ENCODE data around the gene GPR17. TPM values are rescaled to one million over a fixed set of nuclear protein-coding genes. Genes with fewer than 3 reads are reported as not detected.

GPR17 gene
- total and polyA plus RNA-seq, 9 of the 15 experiments (the other 6 are each of a cell fraction or from before 2014, with no cell fraction given), result not detected

GRCh38 chr2:127701193-127701650, 55.3 kb downstream of the GPR17 start, which contains the start of gene SFT2D3 (continued):
- TF ChIP-seq, protein P1, sequence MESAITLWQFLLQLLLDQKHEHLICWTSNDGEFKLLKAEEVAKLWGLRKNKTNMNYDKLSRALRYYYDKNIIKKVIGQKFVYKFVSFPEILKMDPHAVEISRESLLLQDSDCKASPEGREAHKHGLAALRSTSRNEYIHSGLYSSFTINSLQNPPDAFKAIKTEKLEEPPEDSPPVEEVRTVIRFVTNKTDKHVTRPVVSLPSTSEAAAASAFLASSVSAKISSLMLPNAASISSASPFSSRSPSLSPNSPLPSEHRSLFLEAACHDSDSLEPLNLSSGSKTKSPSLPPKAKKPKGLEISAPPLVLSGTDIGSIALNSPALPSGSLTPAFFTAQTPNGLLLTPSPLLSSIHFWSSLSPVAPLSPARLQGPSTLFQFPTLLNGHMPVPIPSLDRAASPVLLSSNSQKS (CRISPR knock-in tag; IDR thresholded peaks at IDR 0.05), result no peak
- TF ChIP-seq GMEB1 (CRISPR knock-in tag; IDR thresholded peaks at IDR 0.05) (no peak), GTF2F1 (IDR thresholded peaks at IDR 0.05; ENCODE audit: low read depth, low read length) (no peak), TSHZ1 (CRISPR knock-in tag; IDR thresholded peaks at IDR 0.05) (no peak), PCBP2 (IDR thresholded peaks at IDR 0.05; ENCODE audit: low read depth, low read length, poor library complexity, severe bottlenecking) (no peak), TRIM28 (IDR thresholded peaks at IDR 0.05) (no peak), PML (IDR thresholded peaks at IDR 0.05; ENCODE audit: low read length) (peak; percentile 56)
- TF ChIP-seq, protein P2, sequence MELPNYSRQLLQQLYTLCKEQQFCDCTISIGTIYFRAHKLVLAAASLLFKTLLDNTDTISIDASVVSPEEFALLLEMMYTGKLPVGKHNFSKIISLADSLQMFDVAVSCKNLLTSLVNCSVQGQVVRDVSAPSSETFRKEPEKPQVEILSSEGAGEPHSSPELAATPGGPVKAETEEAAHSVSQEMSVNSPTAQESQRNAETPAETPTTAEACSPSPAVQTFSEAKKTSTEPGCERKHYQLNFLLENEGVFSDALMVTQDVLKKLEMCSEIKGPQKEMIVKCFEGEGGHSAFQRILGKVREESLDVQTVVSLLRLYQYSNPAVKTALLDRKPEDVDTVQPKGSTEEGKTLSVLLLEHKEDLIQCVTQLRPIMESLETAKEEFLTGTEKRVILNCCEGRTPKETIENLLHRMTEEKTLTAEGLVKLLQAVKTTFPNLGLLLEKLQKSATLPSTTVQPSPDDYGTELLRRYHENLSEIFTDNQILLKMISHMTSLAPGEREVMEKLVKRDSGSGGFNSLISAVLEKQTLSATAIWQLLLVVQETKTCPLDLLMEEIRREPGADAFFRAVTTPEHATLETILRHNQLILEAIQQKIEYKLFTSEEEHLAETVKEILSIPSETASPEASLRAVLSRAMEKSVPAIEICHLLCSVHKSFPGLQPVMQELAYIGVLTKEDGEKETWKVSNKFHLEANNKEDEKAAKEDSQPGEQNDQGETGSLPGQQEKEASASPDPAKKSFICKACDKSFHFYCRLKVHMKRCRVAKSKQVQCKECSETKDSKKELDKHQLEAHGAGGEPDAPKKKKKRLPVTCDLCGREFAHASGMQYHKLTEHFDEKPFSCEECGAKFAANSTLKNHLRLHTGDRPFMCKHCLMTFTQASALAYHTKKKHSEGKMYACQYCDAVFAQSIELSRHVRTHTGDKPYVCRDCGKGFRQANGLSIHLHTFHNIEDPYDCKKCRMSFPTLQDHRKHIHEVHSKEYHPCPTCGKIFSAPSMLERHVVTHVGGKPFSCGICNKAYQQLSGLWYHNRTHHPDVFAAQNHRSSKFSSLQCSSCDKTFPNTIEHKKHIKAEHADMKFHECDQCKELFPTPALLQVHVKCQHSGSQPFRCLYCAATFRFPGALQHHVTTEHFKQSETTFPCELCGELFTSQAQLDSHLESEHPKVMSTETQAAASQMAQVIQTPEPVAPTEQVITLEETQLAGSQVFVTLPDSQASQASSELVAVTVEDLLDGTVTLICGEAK (IDR thresholded peaks at IDR 0.05), result peak; percentile 85
- TF ChIP-seq, protein P2 (CRISPR knock-in tag; IDR thresholded peaks at IDR 0.05), result no peak
- TF ChIP-seq, protein P3, sequence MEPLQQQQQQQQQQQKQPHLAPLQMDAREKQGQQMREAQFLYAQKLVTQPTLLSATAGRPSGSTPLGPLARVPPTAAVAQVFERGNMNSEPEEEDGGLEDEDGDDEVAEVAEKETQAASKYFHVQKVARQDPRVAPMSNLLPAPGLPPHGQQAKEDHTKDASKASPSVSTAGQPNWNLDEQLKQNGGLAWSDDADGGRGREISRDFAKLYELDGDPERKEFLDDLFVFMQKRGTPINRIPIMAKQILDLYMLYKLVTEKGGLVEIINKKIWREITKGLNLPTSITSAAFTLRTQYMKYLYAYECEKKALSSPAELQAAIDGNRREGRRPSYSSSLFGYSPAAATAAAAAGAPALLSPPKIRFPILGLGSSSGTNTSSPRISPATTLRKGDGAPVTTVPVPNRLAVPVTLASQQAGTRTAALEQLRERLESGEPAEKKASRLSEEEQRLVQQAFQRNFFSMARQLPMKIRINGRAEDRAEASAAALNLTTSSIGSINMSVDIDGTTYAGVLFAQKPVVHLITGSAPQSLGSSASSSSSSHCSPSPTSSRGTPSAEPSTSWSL (CRISPR knock-in tag; IDR thresholded peaks at IDR 0.05; ENCODE audit: borderline replicate concordance), result no peak

Measured in K562 (cell line).